HuH-7 (cell line): ENCODE measurements around the gene CACNA1E.

Experiments
- DNase-seq: peaks from one replicate; pipeline ENCODE4 v3.0.0; 2011; ENCODE audit warnings: low spot score

Gene CACNA1E

DNA sequence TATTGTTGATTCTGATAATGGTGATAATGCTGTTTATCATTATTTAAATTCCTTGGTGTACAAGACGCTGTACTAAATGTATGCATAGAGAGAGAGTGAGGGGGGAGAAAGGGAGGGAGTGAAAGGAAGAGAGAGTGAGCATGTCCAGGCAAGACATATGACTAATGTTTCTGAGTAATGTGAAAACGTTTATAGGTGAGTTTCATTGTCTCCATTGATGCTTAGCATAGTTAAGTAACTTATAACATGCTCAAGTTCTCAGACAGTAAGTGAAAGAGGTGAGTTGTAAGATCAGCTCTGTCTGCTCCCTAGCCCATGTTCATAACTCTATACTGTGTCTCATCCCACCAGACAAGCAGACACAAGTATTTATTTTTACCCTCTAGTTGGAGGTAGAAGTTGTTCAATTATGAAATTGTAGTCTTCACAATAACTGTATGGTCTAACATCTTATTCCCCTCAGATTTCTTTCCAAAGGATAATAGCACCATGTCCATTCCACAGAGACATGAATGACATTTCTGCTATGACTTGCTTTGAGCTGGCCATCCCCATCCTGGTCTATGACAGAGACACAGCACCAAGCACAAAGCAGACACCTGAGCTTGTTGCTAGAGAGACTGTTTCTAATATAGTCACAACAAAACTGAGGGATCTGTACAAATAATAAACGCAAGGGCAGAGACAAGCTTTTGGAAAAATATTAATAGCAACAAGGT lies 285.1 kb downstream of the CACNA1E start:
- no peak for DNase-seq

DNA sequence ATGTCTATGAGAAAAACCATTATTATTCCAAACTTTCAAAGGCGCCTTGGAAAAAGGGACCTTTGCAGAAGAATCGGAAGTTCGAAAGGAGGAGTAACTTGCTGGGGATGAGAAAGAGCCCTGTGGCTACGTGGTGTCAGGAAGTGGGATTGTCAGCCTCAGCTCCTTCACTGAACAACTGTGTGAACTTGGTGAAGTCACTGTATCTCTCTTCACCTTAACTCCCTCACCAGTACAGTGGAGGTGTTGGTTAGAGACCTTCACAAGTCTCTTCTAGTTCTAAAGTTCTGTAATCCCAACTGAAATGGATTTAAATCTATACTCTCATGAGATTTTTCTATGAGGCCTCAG lies 285.6 kb downstream of the CACNA1E start:
- DNase-seq = no peak

DNA sequence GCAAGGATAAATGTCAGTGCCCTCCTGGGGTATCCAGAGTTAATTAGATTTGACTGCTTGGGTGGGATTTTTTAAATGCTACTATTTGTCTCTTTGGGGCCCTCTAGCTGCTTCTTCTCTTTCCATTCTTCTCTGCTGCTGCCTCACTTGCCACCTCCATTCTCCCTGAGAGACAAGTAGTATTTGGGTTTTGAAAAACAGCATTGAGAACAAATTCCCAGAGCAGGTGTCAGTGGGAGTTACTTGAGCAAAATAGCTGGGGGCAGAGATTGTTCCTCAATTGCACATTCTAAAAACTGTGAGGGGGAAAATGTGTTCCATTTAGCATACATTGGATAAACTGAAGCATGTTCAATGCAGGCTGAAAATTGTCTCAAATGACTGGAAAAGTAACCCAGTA lies 286.5 kb downstream of the CACNA1E start:
- no peak for DNase-seq

DNA sequence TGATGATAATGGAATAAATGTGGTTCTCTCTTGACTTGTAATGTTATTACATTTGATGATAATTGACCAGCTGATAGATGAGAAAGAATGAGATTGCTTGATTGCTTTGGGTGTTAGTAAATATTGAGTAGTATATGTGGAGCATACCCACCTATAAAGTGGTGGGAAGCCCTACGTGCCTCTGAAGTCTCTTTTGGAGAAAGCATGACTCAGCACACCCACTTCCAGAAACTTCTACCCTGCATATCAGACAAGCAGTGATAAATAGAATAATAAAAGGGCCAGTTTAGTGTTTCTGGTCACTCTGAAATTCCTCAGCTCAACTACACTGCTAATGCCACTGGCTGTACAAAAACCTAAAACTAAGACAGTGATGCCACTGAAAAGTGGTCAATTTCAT lies 289.4 kb downstream of the CACNA1E start:
- DNase-seq = no peak

DNA sequence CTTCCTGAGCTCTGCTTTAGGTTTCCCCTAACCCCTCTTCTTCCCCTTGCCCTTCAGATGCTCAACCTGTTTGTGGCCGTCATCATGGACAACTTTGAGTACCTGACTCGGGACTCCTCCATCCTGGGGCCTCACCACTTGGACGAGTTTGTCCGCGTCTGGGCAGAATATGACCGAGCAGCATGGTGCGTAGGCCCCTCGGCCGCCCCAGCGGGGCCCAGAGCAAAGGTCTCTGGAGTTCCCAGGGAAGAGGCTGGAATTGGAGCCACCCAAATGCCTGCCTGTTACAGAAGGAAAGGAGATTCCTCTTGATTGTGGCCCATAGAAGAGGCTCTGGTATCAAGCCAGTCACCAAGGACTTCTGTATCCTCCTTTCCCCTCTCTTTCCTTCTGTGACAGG lies 292.7 kb downstream of the CACNA1E start:
- DNase-seq = no peak

DNA sequence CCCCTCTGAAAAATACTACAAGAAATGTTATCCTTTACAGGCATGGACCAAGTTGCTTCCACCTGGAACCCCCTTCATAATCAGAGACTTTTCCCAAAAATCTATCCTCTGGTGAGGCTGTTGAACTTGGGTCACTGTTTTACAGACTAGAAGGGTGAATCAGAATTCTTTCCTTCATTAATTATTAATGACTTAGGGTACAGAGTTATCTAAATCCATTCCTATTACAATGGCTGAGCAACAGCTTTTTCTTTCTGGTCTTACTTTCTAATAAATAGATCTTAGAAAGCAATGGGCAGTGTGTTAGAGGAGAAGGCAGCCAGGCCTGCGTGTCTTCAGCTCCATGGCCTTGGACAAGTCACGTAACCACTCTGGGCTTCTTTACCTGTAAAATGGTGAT lies 294.0 kb downstream of the CACNA1E start:
- no peak for DNase-seq

DNA sequence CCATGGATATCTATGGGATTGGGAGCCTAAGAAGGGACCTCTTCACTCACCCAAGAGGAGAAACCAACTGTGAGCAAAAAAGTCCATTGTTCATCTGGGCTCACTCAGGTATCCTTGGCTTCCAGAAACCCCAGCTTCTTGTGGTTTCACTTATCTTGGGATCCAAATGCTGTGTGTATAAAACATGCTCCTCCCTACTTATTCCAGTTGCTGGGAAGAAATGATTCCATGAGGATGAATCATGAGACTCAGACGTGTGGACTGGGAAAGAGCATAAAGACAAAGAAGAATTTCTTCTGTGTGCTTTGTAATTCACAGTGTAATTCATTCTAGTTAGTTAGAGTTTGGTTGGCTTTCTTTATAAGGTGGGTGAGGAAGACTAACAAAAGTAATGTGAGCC lies 294.5 kb downstream of the CACNA1E start:
- DNase-seq = no peak

DNA sequence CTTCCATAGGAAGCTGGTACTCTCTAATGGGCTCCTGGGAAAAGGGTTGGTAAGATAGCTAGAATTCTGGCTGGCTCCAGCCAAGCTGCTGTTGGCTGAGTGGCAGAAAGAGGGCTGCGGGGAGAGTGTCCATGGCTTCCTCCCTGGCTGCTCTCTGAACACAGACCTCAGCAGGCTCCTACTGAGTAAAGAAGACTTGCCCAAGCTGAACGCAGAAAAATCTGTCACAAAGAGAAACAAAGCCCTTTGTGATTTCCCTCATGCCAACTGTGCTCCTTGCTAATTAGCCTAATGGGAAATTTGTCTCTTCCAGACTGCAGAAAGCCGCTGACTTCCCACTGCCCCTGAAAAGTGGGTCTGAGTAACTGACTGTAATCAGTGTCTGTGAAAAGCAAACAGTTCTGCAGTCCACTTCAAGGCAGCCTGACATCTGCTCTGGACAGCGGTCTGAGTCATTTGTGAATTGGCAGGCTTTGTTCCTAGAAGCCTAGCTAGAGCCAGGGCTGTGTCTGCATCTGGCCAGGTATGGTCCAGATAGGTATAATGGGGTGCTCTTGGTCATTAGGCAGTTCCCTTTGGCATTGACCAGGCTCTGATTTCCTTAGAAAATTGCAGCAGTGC lies 295.4 kb downstream of the CACNA1E start:
- no peak for DNase-seq

DNA sequence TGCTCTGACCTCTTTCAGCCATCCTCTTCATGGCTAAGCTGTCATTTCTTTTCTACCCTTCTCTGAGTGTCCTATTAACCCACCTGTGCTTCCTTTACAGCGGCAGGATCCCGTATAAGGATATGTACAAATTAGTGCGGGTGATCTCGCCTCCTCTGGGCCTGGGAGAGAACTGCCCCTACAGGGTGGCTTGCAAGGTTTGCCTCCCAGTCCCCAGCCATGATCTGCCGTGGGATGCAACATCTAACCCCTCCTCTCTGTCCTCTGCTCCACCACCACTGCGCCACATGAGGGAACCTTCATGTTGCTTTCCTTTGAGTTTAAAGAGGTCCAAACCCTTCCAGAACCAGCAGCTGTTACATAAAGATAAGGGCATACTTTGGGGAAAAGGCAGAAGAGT lies 296.0 kb downstream of the CACNA1E start:
- no peak for DNase-seq

DNA sequence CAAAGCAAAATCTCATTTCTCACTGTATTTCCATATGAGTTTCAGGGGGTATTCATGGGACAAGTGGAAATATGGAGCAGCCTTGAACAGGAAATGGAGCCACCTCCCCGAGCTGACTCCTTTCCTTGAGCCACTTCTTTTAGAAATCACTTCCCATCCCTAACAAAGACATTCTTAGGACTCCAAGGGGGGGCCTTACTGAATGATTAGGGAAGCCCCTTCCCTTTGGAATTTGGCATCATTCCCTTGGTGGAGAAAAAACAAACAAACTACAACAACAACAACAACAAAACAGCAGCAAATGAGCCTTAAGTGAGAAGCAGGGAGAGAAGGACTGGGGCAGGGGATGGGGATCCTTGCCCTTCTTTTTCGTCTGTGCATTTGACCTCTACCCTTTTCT lies 299.9 kb downstream of the CACNA1E start:
- DNase-seq = no peak

DNA sequence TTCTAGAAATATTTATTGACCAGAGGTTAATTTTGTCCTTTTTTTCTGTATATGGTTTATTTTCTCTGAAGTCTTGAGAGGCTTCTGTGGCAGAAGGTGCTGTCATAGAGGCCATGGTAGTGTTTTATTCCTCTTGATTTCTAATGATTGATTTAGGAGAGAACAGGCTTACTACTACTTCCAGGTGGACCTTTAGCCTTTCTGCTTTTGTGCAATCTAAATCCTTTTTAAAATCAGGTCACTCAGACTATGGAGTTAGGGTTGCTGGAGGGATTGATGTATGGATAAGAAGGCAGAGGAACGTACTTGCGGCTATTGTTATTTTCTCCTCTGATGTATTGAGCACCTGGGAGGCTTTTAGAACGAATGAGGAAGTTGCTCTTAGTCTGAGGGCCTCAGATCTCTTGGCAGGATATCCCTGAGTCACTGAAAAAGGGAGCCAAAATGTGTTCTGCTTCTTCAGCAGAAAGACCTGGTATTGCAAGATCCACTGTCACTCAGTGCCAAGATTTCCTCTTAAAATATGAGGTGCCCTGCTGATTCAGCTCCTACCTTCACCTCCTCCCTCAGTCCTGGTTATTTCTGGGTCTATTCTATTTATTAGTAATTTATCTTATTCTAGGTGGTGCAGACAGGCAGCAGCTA lies 300.8 kb downstream of the CACNA1E start:
- no peak for DNase-seq

DNA sequence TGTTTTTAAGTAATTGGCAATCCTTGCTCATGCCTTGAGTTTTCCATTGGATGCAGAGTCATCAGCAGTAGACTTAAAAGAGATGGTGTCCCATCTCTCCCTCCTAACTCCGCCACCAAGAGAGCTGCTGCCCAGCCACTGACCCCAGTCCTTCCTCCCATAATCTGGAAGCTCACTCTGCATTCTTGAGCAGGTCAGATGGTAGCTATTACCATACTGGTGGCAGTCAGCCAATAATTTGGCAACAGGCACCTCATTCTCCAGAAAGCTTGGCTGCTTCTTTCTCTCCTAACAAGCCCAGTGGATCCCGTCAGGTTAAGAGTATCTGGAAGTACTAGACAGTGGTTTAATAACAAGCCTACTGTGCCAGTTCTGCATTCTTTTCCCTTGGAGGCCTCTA lies 306.1 kb downstream of the CACNA1E start:
- DNase-seq = no peak

DNA sequence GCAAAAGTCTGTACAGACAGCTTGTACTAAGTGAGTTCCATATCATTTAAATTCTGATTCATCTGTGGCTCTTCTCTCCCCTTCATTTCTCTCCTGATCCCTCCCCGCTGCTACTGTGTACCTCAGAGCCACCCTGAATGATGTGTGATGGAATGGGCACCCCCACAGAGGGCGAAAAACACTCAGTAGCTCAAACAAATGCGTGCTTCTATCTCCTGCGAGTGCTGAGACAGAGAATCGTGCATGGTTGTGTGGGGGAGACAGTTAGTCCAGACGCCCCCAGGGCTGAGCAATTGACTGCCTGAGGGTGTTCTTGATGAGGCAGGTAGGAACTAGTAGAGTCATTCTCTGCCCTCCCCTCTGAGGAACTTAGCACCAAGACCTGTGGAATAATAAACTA lies 308.4 kb downstream of the CACNA1E start:
- no peak for DNase-seq

DNA sequence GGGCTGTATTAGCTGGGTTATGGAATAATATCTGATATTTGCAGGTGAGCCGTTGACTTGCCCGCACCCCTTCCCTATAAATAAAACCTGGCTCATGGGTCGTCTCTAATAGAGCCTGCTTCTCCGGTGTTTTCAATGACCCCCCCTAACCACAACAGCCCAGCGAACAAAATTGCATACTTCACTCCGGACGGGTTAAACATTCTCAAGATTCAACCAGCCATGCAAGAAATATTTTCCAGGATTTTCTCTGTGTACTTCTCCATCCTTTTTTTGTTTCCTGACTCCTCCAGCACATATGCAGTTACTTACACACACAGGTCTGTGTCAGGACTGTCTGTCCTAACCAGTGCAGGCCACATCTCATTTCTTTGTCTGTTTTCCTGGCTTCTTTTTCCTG lies 310.5 kb downstream of the CACNA1E start:
- DNase-seq = no peak

DNA sequence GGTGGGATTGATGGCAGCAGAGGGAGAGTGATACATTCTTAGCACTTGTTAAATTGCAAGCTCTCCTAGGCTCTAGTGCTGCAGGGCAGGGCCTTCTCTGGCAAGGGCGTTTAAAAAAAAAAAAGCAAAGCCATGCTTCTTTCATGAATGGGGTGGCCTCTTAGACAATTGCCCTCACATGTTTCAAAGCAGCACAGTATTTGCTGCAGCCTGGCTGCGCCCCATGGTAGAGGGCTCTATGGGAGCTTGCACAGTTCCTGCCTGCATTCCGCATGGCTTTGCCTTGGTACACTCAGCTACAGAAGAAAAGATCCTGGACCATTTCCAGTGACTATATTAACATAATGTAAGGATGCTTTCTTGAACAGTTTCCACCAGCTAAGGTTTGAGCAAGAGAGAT lies 311.0 kb downstream of the CACNA1E start:
- DNase-seq = no peak

DNA sequence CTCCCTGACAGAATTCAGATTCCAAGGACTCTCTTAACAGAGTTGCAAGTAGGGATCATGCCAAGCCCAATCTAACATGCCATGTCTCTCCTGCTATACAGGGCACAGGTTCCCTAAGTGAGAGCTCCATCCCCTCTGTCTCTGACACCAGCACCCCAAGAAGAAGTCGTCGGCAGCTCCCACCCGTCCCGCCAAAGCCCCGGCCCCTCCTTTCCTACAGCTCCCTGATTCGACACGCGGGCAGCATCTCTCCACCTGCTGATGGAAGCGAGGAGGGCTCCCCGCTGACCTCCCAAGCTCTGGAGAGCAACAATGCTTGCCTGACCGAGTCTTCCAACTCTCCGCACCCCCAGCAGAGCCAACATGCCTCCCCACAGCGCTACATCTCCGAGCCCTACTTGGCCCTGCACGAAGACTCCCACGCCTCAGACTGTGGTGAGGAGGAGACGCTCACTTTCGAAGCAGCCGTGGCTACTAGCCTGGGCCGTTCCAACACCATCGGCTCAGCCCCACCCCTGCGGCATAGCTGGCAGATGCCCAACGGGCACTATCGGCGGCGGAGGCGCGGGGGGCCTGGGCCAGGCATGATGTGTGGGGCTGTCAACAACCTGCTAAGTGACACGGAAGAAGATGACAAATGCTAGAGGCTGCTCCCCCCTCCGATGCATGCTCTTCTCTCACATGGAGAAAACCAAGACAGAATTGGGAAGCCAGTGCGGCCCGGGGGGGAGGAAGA lies 315.0 kb downstream of the CACNA1E start:
- no peak for DNase-seq

DNA sequence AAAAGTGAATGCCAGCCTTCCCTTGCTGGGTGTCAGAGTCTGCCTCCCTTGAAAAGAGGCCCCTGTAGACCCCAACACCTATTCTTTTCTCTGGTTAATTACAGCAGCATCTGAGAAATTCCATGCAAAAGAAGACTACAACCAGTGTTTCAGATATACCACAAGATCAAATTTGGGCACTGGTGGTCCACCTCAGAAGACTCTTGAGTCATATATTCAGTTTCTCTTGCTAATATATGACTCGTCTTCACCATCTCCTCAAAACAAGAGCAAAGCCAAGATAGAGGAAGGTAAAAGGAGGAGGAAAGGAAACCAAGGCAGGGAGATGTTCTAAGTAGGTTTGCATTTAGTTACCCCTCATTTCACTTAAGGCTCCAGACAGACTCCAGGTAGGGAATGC lies 318.3 kb downstream of the CACNA1E start:
- no peak for DNase-seq

DNA sequence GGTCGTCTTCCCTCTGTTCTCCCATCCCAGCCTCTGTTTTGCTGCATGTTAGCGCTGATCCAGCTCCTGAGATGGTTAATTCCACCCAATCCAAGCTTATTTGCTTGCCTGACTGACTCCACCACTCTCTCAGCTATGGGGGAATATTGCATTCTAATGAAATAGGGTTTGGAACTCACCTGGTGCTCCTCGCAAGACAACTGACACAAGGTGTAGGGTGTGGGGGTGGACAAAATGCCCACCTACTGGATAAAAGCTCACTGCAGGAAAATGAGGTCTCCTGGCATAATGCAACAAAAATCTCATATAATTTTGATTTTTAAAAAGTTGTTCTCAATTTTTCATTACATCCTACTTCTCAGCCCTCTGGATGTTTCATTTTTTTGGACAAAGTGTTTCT lies 319.1 kb downstream of the CACNA1E start:
- DNase-seq = no peak

DNA sequence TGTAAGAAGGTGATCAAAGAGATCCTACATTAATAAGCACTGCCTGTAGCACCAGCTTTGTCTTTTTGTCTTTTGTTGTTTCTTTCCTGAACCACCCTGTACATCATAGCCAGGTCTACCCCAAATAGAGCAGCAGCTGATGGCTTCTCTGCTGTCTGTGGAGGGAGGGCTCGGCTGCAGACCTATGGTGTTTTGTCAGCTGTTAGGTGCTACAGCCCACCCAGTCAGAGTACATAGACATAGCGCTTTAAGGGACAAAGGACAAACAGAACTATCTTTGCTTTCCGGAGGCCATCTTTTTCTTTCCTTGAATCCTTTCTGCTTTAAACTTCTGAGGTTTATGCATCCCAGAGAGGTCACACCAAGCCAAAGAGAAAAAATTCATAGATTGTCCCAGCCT lies 320.1 kb downstream of the CACNA1E start:
- no peak for DNase-seq

DNA sequence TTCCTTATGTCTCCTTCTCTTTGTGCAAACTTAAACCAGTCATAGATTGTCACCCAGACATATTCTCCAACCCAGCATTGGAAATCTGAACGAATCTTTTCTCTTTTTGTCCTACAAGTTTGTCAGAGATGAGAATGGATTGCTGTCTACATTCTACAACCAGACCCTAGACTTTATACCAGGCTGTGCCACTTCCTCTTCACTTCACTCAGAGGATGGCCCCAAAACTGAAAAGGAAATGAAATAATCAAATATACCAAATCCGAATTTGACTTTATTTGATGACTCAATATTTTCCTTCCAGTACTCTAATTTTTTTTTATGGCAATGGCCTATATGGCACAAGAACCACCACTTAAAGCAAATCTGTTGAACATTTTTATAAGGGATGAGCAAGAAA lies 321.7 kb downstream of the CACNA1E start:
- DNase-seq = no peak

DNA sequence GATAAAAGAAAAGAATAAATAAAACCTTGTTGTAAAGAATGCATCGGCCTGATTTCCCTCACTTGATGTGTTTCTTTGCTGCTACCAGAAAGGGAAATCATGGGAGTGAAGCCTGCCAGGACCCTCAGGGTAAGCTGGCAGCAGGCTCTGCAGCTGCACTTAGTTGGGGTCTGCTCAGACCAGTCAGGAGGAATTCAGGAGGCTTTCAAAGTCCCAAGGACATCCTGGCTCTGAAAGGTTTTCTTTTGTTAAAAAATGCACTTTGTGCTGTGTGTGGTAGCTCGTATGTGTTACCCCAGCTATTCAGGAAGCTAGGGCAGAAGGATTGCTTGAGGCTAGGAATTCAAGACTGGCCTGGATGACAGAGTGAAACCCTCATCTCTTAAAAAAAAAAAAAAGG lies 323.4 kb downstream of the CACNA1E start:
- no peak for DNase-seq

DNA sequence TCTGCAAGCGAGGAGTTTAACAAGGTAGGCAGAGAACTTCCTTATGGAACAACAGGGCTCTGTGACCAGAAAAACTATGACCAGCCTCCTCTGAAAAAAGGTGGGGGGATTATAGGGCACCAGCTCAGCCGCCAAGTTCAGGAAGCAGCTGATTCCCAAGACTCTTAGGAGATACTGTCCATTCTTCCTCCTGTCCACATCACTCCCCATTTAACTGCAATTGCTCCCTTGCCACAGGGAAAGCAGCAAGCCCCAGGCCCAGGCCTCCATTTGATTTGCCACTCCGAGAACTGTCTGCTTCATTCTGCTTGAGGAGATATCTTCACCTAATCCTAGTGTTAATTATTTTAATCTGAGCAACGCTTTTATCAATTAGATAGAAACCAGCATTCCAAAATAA lies 323.9 kb downstream of the CACNA1E start:
- DNase-seq = no peak

DNA sequence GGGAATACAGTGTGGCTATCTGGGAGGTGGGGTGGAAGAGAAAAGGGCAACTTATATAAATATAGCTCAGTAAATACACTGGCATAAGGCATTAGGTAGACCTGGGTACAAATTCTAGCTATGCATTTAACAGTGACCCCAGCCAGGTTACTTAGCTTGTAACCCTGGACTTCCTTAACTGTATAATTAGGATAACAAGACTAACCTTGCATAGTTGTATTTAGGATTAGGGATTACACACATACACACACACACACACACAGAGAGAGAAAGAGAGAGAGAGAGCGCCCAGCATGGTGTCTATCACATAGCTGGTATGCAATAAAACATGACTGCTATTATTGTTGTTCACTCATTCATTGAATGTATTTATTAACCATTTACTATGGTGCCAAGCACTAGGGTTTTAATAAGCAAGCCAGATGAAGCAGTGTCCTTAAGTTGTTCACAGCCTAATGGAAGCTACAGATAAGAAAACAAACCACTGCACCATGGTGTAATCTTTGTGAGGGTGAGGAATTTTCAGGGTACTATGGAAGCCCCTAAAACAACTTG lies 326.8 kb downstream of the CACNA1E start:
- DNase-seq = no peak
